Measurements from ENCODE around the gene CCDC85C. TPM values are rescaled to one million over a fixed set of nuclear protein-coding genes. Genes with fewer than 3 reads are reported as not detected.

Gene CCDC85C
- total and polyA plus RNA-seq, 3 donors from 2014 or later: 25.6 to 28.3 (median 26.4) TPM

DNA sequence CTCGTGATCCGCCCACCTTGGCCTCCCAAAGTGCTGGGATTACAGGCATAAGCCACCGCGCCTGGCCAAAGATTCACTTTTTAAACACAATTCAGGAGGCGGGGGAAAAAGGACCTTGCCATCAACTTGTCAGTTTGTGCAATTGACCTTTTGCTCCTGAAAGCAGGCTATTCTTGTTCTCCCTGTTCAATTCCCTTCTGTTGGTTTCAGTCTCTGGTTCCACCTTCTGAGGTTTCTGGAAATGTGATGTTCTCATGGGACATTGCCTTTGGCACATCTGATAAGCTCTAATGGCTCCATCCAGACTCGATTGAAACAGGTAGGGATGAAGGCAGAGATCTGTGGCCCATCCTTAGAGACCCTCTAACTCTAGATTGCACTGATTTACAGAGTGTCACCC lies 17.9 kb upstream of the CCDC85C start:
- Histone ChIP-seq H3K4me3 (no peak overlapping the region), H3K9me3 (no peaks in the 10 kb centered on the region), H3K4me1 (no peaks in the 10 kb centered on the region), H3K27ac (no peak overlapping the region), H3K36me3 (ENCODE audit: low read depth, missing control alignments) (no peaks in the 10 kb centered on the region), H3K27me3 (no peaks in the 10 kb centered on the region)
- DNase-seq: no peak
- TF ChIP-seq, protein P1, sequence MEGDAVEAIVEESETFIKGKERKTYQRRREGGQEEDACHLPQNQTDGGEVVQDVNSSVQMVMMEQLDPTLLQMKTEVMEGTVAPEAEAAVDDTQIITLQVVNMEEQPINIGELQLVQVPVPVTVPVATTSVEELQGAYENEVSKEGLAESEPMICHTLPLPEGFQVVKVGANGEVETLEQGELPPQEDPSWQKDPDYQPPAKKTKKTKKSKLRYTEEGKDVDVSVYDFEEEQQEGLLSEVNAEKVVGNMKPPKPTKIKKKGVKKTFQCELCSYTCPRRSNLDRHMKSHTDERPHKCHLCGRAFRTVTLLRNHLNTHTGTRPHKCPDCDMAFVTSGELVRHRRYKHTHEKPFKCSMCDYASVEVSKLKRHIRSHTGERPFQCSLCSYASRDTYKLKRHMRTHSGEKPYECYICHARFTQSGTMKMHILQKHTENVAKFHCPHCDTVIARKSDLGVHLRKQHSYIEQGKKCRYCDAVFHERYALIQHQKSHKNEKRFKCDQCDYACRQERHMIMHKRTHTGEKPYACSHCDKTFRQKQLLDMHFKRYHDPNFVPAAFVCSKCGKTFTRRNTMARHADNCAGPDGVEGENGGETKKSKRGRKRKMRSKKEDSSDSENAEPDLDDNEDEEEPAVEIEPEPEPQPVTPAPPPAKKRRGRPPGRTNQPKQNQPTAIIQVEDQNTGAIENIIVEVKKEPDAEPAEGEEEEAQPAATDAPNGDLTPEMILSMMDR (IDR thresholded peaks at IDR 0.05): no peak
- no peak for TF ChIP-seq POLR2A (IDR thresholded peaks at IDR 0.05)
- intact Hi-C loops (cut with DNase I; ENCODE audit: low total_unique reads): no loop called here
- 93 to 95% methylated on average over 6 of the region's 6 CpGs for WGBS, 2 donors

DNA sequence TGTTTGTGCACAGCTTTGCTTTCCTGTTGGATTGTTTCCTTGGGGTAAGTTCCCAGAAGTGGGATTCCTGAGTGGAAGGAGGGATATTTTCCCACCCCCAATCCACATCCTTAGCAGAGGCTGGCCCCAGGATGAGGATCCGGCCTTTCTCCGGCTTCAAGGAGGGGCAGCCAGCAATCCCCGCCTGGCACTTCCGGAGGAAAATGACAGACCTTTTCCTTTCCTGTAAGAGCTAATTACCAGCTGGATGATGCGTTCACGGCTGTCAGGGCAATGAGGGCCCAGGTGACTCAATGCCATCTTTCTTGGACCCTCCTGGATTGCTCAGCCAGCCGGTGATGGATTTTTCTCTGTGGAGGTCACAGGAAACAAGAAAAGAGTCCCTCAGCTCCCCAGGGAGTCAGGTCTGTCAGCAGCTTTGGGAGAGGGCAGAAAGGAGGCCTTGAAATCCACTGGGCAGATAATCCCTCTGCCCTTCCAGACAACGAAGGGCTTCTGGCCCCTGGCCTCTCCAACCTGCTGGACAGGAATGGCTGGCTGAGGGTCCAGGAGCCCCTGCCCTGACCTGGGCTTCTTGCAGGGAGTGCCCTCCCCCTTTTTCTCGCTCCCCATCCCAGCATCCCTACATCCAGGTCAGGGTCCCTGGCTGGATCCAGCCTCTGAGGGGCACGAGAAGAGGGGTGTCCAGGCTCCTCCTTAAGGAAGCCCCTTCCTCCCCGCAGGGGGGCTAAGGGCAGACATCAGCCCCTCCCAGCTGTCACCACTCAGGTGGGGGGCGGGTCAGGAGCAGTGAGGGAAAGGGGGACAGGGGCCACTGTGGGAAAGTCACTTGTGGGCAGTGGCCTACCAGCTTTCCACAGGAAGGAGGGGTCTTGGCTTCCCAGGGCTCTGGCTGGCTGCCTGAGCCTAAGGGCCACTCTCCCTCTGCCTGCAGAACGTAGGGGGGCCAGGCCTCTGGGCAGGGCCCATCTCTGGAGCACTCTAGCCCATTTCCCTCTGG lies 16.1 kb upstream of the CCDC85C start:
- Histone ChIP-seq H3K27me3 (no peaks in the 10 kb centered on the region), H3K9me3 (no peaks in the 10 kb centered on the region), H3K36me3 (ENCODE audit: low read depth, missing control alignments) (no peaks in the 10 kb centered on the region), H3K27ac (no peak overlapping the region), H3K4me1 (no peaks in the 10 kb centered on the region), H3K4me3 (no peak overlapping the region)
- TF ChIP-seq, protein P1 (IDR thresholded peaks at IDR 0.05): no peak
- no peak for TF ChIP-seq POLR2A (IDR thresholded peaks at IDR 0.05)
- DNase-seq: no peak
- intact Hi-C loops (cut with DNase I; ENCODE audit: low total_unique reads): no loop called here
- 69 to 71% methylated on average over 11 to 12 of the region's 13 CpGs for WGBS, 2 donors

DNA sequence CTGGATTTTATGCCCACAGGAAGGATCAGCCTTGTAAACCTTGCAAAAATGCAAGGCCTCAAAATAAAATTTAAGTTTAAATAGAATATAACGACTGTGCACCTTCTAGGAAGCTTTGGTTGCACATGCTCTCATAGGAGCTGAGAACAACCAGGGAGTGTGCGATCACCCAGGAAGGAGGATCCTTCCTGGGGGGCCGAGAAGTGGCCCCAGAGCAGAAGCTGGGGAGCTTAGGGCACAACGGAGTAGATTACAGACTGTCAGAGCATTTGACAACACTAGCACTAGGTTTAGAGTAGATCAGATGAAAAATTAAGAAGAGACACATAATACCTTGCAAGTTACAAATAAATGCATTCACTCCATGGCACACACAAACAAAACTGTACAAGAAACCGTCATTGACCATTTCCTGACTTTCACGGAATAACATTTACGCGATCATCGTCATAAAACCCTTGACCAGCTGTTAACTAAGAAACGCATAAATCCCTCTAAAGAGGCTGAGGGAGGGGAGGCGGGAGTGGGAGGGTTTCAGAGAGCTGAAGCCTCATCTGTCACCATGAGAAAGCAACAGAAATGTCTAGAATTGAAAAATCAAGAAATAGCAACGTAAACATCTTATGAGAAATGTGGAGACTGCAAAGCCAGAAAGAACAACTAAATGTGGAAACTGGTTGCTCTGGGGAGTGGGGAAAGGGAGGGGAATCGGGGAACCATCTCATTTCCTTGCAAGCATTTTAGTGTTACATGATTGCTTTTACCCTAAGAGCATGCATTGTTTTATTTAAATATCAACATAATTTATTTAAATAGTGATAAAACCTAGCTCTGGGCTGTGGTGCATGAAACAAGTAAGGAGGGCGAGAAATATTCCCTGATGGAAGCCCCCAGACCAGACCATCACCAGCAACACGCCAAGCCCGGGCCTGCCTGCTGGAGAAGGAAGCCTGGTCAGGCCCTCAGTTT lies 13.1 kb upstream of the CCDC85C start:
- 80 to 85% methylated on average over 16 of the region's 16 CpGs for WGBS, 2 donors
- intact Hi-C loops (cut with DNase I; ENCODE audit: low total_unique reads): no loop called here
- TF ChIP-seq, protein P1 (IDR thresholded peaks at IDR 0.05): no peak
- no peak for TF ChIP-seq POLR2A (IDR thresholded peaks at IDR 0.05)
- no peak overlapping the region for H3K4me3 ChIP-seq
- H3K27ac ChIP-seq: no peak overlapping the region
- no peak for DNase-seq
- H3K36me3 ChIP-seq (ENCODE audit: low read depth, missing control alignments): no peaks in the 10 kb centered on the region
- no peaks in the 10 kb centered on the region for H3K27me3 ChIP-seq
- H3K4me1 ChIP-seq: no peaks in the 10 kb centered on the region
- H3K9me3 ChIP-seq: no peaks in the 10 kb centered on the region

DNA sequence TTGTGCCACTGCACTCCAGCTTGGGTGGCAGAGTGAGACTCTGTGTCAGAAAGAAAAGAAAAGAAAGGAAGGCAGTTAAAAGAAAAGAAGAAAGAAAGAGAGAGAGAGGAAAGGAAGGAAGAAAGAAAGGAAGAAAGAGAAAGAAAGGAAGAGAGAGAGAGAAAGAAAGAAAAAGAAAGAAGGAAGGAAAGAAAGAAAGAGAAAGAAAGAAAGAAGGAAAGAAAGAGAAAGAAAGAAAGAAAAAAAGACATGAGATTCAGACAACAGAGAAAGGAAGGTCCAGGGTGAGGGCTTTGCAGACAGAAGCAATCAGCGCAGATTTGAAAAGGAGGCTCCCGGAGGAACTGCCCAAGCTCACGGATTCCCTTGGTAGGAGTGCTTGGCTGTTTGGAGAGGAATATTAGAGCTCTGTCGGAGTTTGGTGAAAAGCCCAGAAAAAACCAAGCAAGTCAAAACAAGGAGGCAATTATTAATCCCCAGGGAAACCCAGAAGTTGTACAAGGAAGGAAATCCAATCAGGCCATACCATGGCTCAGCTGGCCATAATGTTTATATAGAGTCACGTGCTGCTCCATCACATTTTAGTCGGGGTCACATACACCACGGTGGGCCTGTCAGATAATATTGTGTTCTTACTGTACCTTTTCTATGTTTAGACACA lies 11.6 kb upstream of the CCDC85C start:
- Histone ChIP-seq H3K9me3 (no peaks in the 10 kb centered on the region), H3K4me3 (no peak overlapping the region), H3K27me3 (no peaks in the 10 kb centered on the region), H3K4me1 (no peaks in the 10 kb centered on the region), H3K27ac (no peak overlapping the region), H3K36me3 (ENCODE audit: low read depth, missing control alignments) (no peaks in the 10 kb centered on the region)
- 51 to 52% methylated on average over 7 of the region's 7 CpGs for WGBS, 2 donors
- intact Hi-C loops (cut with DNase I; ENCODE audit: low total_unique reads): no loop called here
- TF ChIP-seq, protein P1 (IDR thresholded peaks at IDR 0.05): no peak
- no peak for TF ChIP-seq POLR2A (IDR thresholded peaks at IDR 0.05)
- DNase-seq: peak; percentile 24

All from testis (tissue), 3 donors.